Spleen (tissue), 7 donors: ENCODE measurements around the gene PCSK6.

Experiments
- POLR2A ChIP-seq, 3 donors: fragments of 450-650 bp; IDR thresholded peaks; one replicate each; pipeline ENCODE4 v1.5.1; 2017; ENCODE audit warnings: antibody characterized with exemption in 3 of 3, mild to moderate bottlenecking in 1 of 3
- TF ChIP-seq, protein P1 (sequence below), 11 experiments: fragments of 200-600 bp in 7 of 11; fragments of 450-650 bp in 4 of 11; sonication (generic) in 4 of 11; IDR thresholded peaks in 8 of 11; conservative IDR thresholded peaks in 3 of 11; 1 replicate in 7 of 11; 2 replicates in 4 of 11; pipeline versions ENCODE4 v1.4.0 to v1.8.0; 2016 to 2021; ENCODE audit warnings: antibody characterized with exemption in 11 of 11, inconsistent platforms in 4 of 11, mild to moderate bottlenecking in 1 of 11
- donor health status: DM: no; HTN: no; CAD: no; lungs with moderate emphysema.
- donor health status: DM: no; HTN: no; CAD: no.
- donor health status: DM: no; HTN: no; CAD: no.

DNA sequence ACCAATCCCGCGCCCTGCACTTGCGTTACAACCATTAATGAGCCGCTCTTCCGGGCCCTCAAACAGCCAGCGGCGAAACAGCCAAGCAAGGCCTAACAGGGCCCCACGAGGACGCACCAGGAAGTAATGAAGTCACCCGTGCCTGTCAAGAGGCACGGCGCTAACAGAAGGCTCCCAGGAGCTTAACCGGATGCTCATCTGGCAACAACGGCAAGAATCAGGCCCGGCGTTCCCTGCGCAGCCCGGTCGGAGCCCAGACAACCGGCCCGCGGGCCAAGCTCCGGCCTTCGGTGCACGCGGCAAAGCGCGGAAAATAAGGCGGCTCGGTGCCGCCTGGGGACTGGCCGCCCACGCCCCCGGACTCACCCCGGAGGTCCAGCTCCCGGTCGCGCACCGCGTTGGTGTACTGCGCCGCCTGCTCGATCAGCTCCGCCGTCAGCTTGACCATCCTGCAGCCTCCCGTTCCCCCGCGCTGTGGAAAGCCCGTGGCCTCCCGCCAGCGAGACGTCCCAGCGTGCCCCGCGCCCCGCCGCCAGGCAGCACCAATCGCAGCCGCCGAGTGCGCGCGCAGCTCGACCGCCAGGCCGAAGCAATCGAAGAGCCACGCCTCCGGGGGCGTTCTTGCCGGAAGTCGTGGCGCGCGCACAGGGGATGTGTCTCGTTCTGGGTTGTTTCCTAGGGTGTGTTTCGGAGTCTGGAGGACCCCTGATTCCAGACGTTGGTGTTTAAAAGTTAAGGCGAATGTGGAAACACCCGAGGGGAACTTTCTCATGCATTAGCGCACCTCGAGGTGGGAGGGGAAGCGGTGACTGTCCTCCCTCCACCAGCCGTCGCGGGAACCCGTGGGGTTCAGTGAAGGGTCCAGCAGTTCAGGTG, 194.5 kb downstream of the PCSK6 start, which contains the start of gene SNRPA1:
- TF ChIP-seq, protein P1, sequence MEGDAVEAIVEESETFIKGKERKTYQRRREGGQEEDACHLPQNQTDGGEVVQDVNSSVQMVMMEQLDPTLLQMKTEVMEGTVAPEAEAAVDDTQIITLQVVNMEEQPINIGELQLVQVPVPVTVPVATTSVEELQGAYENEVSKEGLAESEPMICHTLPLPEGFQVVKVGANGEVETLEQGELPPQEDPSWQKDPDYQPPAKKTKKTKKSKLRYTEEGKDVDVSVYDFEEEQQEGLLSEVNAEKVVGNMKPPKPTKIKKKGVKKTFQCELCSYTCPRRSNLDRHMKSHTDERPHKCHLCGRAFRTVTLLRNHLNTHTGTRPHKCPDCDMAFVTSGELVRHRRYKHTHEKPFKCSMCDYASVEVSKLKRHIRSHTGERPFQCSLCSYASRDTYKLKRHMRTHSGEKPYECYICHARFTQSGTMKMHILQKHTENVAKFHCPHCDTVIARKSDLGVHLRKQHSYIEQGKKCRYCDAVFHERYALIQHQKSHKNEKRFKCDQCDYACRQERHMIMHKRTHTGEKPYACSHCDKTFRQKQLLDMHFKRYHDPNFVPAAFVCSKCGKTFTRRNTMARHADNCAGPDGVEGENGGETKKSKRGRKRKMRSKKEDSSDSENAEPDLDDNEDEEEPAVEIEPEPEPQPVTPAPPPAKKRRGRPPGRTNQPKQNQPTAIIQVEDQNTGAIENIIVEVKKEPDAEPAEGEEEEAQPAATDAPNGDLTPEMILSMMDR (IDR thresholded peaks at IDR 0.05 in 8 of 11, conservative IDR thresholded peaks at IDR 0.05 in 3 of 11): peak in 2 of 11 experiments; percentile 9 to 39
- peak; percentile 15 to 55 (median 35) for TF ChIP-seq POLR2A (IDR thresholded peaks at IDR 0.05)
